Measurements from ENCODE around the gene EIF4EBP3.
"Not testable (repeated sequence)": the region's sequence is repeated elsewhere in the genome, so short reads cannot be mapped to it uniquely, and the experiment has no call there.

Gene EIF4EBP3

DNA sequence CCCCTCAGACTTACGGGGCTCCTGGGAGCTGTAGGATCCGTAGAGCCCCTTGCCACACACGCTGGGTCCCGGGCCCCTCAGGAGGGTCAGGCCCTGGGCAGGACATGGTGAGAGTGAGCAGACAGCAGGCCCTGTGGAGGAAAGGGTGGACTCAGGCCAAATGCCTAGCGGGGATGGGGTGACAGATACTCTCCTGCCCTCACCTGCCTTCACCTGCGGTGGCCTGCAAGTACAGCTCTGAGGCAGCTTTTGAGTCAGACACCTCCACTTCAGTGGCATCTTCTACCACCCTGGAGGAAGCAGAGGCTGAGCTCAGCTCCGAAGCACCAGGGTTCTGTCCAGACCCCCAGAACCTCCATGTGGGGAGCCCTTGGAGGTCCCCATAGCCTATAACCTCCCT lies 43.4 kb downstream of the EIF4EBP3 start:
- no peaks in the 10 kb centered on the region for H4K20me1 ChIP-seq (ENCODE audit: insufficient read depth)

DNA sequence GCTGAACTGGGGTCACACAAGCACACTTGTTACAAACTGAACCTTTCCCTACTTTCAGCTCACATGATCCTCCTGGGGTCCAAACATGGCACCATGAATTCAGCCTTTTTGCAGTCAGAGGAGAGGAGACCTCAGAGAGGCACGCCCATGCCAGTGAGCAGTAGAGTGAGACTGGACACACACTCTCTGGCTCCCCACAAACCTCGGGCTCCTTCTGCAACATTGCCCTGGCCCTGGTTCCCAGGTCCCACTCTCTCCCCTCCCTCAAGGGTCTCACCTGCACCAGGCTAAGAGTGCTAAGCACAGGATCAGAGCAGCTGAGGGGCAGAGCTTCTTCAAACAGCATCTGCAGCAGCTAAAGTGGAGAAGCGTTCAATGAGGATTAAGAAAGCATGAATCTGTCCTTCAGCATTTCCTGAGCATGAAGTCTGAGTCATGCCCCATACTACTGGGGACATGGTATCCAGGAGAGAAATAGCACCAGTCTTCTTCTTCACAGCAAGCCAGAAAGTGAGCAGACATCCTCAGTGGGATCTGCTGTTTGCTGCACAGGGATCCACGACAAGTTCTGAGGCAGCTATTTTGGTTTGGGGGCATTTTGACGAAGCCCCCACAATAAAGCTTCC lies 44.4 kb downstream of the EIF4EBP3 start:
- H3K36me3 ChIP-seq (ENCODE audit: insufficient read depth): no peaks in the 10 kb centered on the region
- H2AFZ ChIP-seq (ENCODE audit: low read depth): no peak overlapping the region
- TF ChIP-seq, protein P1, sequence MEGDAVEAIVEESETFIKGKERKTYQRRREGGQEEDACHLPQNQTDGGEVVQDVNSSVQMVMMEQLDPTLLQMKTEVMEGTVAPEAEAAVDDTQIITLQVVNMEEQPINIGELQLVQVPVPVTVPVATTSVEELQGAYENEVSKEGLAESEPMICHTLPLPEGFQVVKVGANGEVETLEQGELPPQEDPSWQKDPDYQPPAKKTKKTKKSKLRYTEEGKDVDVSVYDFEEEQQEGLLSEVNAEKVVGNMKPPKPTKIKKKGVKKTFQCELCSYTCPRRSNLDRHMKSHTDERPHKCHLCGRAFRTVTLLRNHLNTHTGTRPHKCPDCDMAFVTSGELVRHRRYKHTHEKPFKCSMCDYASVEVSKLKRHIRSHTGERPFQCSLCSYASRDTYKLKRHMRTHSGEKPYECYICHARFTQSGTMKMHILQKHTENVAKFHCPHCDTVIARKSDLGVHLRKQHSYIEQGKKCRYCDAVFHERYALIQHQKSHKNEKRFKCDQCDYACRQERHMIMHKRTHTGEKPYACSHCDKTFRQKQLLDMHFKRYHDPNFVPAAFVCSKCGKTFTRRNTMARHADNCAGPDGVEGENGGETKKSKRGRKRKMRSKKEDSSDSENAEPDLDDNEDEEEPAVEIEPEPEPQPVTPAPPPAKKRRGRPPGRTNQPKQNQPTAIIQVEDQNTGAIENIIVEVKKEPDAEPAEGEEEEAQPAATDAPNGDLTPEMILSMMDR (conservative IDR thresholded peaks at IDR 0.05; ENCODE audit: low read depth, low read length): no peak
- no peaks in the 10 kb centered on the region for H3K27me3 ChIP-seq (ENCODE audit: insufficient read depth, low read depth)
- peaks cover 21% of the 10 kb centered on the region for H3K4me1 ChIP-seq (ENCODE audit: low read depth, poor library complexity, severe bottlenecking)
- no peak overlapping the region for H3K27ac ChIP-seq
- H3K4me3 ChIP-seq (IDR thresholded peaks at IDR 0.05; ENCODE audit: insufficient read depth, low read depth, low read length): no peak overlapping the region
- no peaks in the 10 kb centered on the region for H3K79me2 ChIP-seq (ENCODE audit: insufficient read depth, low read depth)
- H4K20me1 ChIP-seq (ENCODE audit: insufficient read depth): no peaks in the 10 kb centered on the region
- no peak overlapping the region for H3K4me2 ChIP-seq
- no peak overlapping the region for H3K9ac ChIP-seq

More for the DNA sequence above, 43.4 kb downstream of the EIF4EBP3 start:
- Histone ChIP-seq H3K4me3 (IDR thresholded peaks at IDR 0.05; ENCODE audit: insufficient read depth, low read depth, low read length) (no peak overlapping the region), H2AFZ (ENCODE audit: low read depth) (no peak overlapping the region), H3K79me2 (ENCODE audit: insufficient read depth, low read depth) (no peaks in the 10 kb centered on the region), H3K4me1 (ENCODE audit: low read depth, poor library complexity, severe bottlenecking) (peaks cover 18% of the 10 kb centered on the region), H3K4me2 (no peak overlapping the region), H3K27me3 (ENCODE audit: insufficient read depth, low read depth) (no peaks in the 10 kb centered on the region), H3K9ac (no peak overlapping the region), H3K36me3 (ENCODE audit: insufficient read depth) (no peaks in the 10 kb centered on the region), H3K27ac (no peak overlapping the region)
- TF ChIP-seq, protein P1 (conservative IDR thresholded peaks at IDR 0.05; ENCODE audit: low read depth, low read length): no peak

DNA sequence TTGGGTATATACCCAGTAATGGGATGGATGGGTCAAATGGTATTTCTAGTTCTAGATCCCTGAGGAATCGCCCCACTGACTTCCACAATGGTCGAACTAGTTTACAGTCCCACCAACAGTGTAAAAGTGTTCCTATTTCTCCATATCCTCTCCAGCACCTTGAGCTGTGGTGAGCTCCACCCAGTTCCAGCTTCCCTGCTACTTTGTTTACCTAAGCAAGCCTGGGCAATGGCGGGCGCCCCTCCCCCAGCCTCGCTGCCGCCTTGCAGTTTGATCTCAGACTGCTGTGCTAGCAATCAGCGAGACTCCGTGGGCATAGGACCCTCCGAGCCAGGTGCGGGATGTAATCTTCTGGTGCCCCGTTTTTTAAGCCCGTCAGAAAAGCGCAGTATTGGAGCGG lies 45.6 kb downstream of the EIF4EBP3 start:
- H3K27me3 ChIP-seq (ENCODE audit: insufficient read depth, low read depth); H3K79me2 ChIP-seq (ENCODE audit: insufficient read depth, low read depth); H2AFZ ChIP-seq (ENCODE audit: low read depth); H3K4me3 ChIP-seq (IDR thresholded peaks at IDR 0.05; ENCODE audit: insufficient read depth, low read depth, low read length); H3K27ac ChIP-seq; H4K20me1 ChIP-seq (ENCODE audit: insufficient read depth); H3K4me2 ChIP-seq; H3K9ac ChIP-seq; H3K36me3 ChIP-seq (ENCODE audit: insufficient read depth): not testable (repeated sequence)
- peaks cover 21% of the 10 kb centered on the region for H3K4me1 ChIP-seq (ENCODE audit: low read depth, poor library complexity, severe bottlenecking)

DNA sequence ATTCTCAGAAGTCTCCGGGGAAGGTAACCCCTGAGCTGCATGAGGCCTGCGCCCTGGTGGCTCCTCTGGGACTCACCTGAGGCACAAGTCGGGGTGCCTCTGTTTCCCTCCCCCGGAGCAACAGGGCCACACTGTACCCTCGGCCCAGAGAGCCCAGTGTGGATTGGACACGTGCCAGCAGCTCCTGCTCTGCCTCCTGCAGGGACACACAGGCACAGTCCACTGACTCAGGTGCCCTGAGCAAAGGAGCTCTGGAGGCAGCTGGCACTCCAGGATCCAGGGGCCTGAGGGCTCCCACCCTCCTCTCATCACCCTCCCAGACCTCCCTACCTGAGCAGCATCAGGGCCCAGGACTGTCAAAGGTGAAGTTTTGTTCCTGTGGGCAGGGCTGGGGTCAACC lies 46.7 kb downstream of the EIF4EBP3 start:
- H3K4me3 ChIP-seq (IDR thresholded peaks at IDR 0.05; ENCODE audit: insufficient read depth, low read depth, low read length): no peak overlapping the region
- no peaks in the 10 kb centered on the region for H3K27me3 ChIP-seq (ENCODE audit: insufficient read depth, low read depth)
- H3K9ac ChIP-seq: no peak overlapping the region
- H3K4me2 ChIP-seq: no peak overlapping the region
- H2AFZ ChIP-seq (ENCODE audit: low read depth): no peak overlapping the region
- H3K79me2 ChIP-seq (ENCODE audit: insufficient read depth, low read depth): no peaks in the 10 kb centered on the region
- no peak overlapping the region for H3K27ac ChIP-seq
- H3K36me3 ChIP-seq (ENCODE audit: insufficient read depth): no peaks in the 10 kb centered on the region
- TF ChIP-seq, protein P1 (conservative IDR thresholded peaks at IDR 0.05; ENCODE audit: low read depth, low read length): no peak
- no peaks in the 10 kb centered on the region for H4K20me1 ChIP-seq (ENCODE audit: insufficient read depth)
- peaks cover 14% of the 10 kb centered on the region for H3K4me1 ChIP-seq (ENCODE audit: low read depth, poor library complexity, severe bottlenecking)

DNA sequence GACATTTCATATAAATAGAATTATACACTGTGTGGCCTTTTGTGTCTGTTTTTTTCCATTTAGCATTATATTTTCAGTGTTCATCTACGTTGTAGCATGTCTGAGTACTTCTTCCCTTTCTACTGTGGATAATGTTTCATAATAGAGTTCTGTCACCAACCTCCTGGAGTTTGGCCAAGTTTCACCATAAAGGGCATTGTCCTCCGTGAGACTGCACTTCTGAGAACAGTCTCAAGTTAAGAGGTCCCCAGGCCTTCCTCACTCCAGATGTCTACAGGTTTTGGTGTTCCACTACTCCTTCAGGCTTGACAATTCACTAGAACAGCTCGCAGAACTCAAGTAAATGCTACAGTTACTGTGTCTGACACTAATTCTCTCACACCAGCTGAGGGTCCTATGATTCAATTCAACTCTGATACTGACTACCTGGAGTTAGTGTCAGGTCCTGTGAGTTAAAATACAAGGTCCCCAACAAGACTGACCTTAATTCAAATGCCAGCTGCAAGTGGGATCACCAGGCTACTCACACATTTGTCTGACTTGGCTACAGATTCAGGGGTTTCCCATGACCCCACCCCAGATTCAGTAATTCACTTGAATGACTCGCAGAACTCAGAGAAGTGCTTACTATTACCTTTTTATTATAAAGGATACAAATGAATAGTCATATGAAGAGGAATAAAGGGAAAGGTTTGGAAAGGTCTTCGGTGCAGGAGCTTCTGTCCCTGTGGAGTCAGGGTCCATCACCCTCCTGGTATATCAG lies 48.3 kb downstream of the EIF4EBP3 start:
- Histone ChIP-seq H3K4me3 (IDR thresholded peaks at IDR 0.05; ENCODE audit: insufficient read depth, low read depth, low read length) (no peak overlapping the region), H3K27ac (no peak overlapping the region), H3K27me3 (ENCODE audit: insufficient read depth, low read depth) (no peaks in the 10 kb centered on the region), H3K9ac (no peak overlapping the region), H3K36me3 (ENCODE audit: insufficient read depth) (no peaks in the 10 kb centered on the region), H4K20me1 (ENCODE audit: insufficient read depth) (no peaks in the 10 kb centered on the region), H3K4me1 (ENCODE audit: low read depth, poor library complexity, severe bottlenecking) (peaks cover 13% of the 10 kb centered on the region), H2AFZ (ENCODE audit: low read depth) (no peak overlapping the region), H3K4me2 (no peak overlapping the region; the same call in 1 of the 2 replicates), H3K79me2 (ENCODE audit: insufficient read depth, low read depth) (no peaks in the 10 kb centered on the region)
- TF ChIP-seq, protein P1 (conservative IDR thresholded peaks at IDR 0.05; ENCODE audit: low read depth, low read length): no peak
